Gastroesophageal sphincter (tissue), 3 donors: ENCODE results near the gene UNC13B.

ENCODE experiments used
- EP300 ChIP-seq: sonication (generic); formaldehyde crosslinking; IDR thresholded peaks from one replicate; pipeline ENCODE4 v1.6.1; 2017; ENCODE audit warnings: antibody characterized with exemption, mild to moderate bottlenecking
- POLR2A ChIP-seq, 2 donors: fragments of 450-650 bp; IDR thresholded peaks; one replicate each; pipeline ENCODE4 v1.6.1; 2017; ENCODE audit warnings: antibody characterized with exemption in 2 of 2, mild to moderate bottlenecking in 2 of 2, moderate library complexity in 1 of 2
- POLR2AphosphoS5 ChIP-seq: sonication (generic); formaldehyde crosslinking; IDR thresholded peaks from one replicate; pipeline ENCODE4 v1.6.1; 2017; ENCODE audit warnings: antibody characterized with exemption
- TF ChIP-seq, protein P1 (sequence below), 4 experiments: fragments of 200-600 bp in 2 of 4; fragments of 450-650 bp in 2 of 4; sonication (generic) in 1 of 4; IDR thresholded peaks; one replicate each; pipeline ENCODE4 v1.5.1; 2017 to 2019; ENCODE audit warnings: antibody characterized with exemption in 4 of 4, mild to moderate bottlenecking in 2 of 4, moderate library complexity in 2 of 4

- TF ChIP-seq, protein P1, sequence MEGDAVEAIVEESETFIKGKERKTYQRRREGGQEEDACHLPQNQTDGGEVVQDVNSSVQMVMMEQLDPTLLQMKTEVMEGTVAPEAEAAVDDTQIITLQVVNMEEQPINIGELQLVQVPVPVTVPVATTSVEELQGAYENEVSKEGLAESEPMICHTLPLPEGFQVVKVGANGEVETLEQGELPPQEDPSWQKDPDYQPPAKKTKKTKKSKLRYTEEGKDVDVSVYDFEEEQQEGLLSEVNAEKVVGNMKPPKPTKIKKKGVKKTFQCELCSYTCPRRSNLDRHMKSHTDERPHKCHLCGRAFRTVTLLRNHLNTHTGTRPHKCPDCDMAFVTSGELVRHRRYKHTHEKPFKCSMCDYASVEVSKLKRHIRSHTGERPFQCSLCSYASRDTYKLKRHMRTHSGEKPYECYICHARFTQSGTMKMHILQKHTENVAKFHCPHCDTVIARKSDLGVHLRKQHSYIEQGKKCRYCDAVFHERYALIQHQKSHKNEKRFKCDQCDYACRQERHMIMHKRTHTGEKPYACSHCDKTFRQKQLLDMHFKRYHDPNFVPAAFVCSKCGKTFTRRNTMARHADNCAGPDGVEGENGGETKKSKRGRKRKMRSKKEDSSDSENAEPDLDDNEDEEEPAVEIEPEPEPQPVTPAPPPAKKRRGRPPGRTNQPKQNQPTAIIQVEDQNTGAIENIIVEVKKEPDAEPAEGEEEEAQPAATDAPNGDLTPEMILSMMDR (IDR thresholded peaks at IDR 0.05), result no peak
- TF ChIP-seq POLR2A (IDR thresholded peaks at IDR 0.05) (no peak), POLR2AphosphoS5 (no peak), EP300 (no peak)
Measured at GRCh38 chr9:35190203-35190602, 28.4 kb downstream of the UNC13B start.
